Osteocyte (in vitro differentiated cells): ENCODE measurements around the gene DPP9. TPM values are rescaled to one million over a fixed set of nuclear protein-coding genes. Genes with fewer than 3 reads are reported as not detected.
"Not testable (repeated sequence)": the region's sequence is repeated elsewhere in the genome, so short reads cannot be mapped to it uniquely, and the experiment has no call there.

Source experiments
- DNase-seq: peaks from one replicate; pipeline ENCODE4 v3.0.0; 2021; ENCODE audit warnings: mixed read lengths; ENCODE audit not compliant: unreplicated experiment; ENCODE audit errors: extremely low spot score
- H3K27ac Mint-ChIP-seq: one replicate; pipeline ENCODE4 v1.8.0; 2021; ENCODE audit warnings: mild to moderate bottlenecking, mixed read lengths; ENCODE audit not compliant: unreplicated experiment
- H3K27me3 Mint-ChIP-seq: one replicate; pipeline ENCODE4 v1.8.0; 2021; ENCODE audit warnings: mixed read lengths; ENCODE audit not compliant: unreplicated experiment
- H3K36me3 Mint-ChIP-seq: one replicate; pipeline ENCODE4 v1.8.0; 2021; ENCODE audit warnings: mixed read lengths; ENCODE audit not compliant: unreplicated experiment
- H3K4me1 Mint-ChIP-seq: one replicate; pipeline ENCODE4 v1.8.0; 2021; ENCODE audit warnings: mixed read lengths; ENCODE audit not compliant: unreplicated experiment
- H3K4me3 Mint-ChIP-seq: one replicate; pipeline ENCODE4 v1.8.0; 2021; ENCODE audit warnings: mild to moderate bottlenecking, moderate library complexity, mixed read lengths; ENCODE audit not compliant: unreplicated experiment
- H3K9me3 Mint-ChIP-seq: one replicate; pipeline ENCODE4 v1.8.0; 2021; ENCODE audit warnings: mixed read lengths; ENCODE audit not compliant: unreplicated experiment
- total RNA-seq: library from RNA; stranded (reverse); gene quantifications from 2 replicates; pipeline ENCODE4 v1.2.1, GENCODE V29; 2021
- TF ChIP-seq, protein P1 (sequence below): fragments of 200-600 bp; sonication (generic); IDR thresholded peaks from 2 replicates; pipeline ENCODE4 v1.5.0; 2021; ENCODE audit warnings: antibody characterized with exemption, mild to moderate bottlenecking, moderate library complexity

DPP9 gene
- total RNA-seq, 1 donor from 2014 or later = 54.8 TPM

DNA sequence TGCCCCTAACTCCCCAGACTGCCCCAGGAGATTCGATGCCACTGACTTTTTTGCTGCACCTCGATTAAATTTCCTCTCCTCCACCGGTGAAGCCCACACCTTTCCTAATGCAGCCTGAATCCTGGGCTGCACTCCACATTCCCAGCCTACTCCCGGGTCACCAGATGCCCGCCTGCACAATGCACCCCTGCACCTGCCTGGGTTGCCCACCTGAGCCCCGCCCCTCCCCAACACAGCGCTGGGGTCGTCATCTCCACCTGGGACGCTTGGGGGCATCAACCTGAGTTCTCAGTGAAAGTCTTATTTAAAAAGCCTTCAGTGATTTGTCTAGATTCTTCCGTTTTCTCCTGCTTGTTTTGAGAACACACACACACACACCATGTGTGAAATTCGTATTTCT, 24.5 kb upstream of the DPP9 start:
- Mint-ChIP-seq H3K4me1 (peaks cover 7% of the 10 kb centered on the region), H3K36me3 (no peaks in the 10 kb centered on the region), H3K4me3 (no peak overlapping the region), H3K27ac (no peak overlapping the region), H3K9me3 (no peaks in the 10 kb centered on the region), H3K27me3 (peaks cover 30% of the 10 kb centered on the region)
- TF ChIP-seq, protein P1, sequence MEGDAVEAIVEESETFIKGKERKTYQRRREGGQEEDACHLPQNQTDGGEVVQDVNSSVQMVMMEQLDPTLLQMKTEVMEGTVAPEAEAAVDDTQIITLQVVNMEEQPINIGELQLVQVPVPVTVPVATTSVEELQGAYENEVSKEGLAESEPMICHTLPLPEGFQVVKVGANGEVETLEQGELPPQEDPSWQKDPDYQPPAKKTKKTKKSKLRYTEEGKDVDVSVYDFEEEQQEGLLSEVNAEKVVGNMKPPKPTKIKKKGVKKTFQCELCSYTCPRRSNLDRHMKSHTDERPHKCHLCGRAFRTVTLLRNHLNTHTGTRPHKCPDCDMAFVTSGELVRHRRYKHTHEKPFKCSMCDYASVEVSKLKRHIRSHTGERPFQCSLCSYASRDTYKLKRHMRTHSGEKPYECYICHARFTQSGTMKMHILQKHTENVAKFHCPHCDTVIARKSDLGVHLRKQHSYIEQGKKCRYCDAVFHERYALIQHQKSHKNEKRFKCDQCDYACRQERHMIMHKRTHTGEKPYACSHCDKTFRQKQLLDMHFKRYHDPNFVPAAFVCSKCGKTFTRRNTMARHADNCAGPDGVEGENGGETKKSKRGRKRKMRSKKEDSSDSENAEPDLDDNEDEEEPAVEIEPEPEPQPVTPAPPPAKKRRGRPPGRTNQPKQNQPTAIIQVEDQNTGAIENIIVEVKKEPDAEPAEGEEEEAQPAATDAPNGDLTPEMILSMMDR = no peak
- DNase-seq = no peak

DNA sequence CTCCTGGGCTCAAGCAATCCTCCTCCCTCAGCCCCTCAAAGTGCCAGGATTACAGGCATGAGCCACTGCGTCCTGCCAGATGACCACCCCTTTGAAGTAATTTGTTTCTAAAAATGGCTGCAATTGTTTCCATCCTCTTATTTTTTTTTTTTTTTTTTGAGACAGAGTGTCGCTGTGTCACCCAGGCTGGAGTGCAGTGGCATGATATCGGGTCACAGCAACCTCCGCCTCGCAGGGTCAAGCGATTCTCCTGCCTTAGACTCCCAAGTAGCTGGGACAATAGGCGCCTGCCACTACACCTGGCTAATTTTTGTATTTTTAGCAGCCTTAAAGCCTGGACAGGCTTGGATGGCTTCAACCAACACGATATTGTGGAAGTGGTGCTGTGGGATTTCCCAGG, 22.3 kb upstream of the DPP9 start:
- Mint-ChIP-seq H3K27me3 (peaks cover 32% of the 10 kb centered on the region), H3K9me3 (no peaks in the 10 kb centered on the region)
- TF ChIP-seq, protein P1 = no peak

DNA sequence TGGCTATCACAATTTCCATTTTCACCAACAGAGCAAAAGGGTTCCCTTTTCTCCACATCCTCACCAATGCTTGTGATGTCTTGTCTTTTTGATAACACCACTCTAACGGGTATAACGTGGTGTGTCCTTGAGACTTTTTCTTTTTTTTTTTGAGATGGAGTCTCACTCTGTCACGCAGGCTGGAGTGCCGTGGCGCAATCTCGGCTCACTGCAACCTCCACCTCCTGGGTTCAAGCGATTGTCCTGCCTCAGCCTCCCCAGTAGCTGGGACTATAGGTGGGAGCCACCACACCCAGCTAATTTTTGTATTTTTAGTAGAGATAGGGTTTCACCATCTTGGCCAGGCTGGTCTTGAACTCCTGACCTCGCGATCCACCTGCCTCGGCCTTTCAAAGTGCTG, 21.5 kb upstream of the DPP9 start:
- not testable (repeated sequence) for DNase-seq, H3K4me1 Mint-ChIP-seq, H3K36me3 Mint-ChIP-seq, H3K9me3 Mint-ChIP-seq, H3K4me3 Mint-ChIP-seq
- Mint-ChIP-seq H3K27me3 (peaks cover 31% of the 10 kb centered on the region), H3K27ac (peak overlapping the region; percentile 16)

More for the DNA sequence above, 22.3 kb upstream of the DPP9 start:
- Mint-ChIP-seq H3K4me3 (no peak overlapping the region), H3K36me3 (no peaks in the 10 kb centered on the region), H3K4me1 (peaks cover 9% of the 10 kb centered on the region), H3K27ac (no peak overlapping the region)
- DNase-seq = no peak

DNA sequence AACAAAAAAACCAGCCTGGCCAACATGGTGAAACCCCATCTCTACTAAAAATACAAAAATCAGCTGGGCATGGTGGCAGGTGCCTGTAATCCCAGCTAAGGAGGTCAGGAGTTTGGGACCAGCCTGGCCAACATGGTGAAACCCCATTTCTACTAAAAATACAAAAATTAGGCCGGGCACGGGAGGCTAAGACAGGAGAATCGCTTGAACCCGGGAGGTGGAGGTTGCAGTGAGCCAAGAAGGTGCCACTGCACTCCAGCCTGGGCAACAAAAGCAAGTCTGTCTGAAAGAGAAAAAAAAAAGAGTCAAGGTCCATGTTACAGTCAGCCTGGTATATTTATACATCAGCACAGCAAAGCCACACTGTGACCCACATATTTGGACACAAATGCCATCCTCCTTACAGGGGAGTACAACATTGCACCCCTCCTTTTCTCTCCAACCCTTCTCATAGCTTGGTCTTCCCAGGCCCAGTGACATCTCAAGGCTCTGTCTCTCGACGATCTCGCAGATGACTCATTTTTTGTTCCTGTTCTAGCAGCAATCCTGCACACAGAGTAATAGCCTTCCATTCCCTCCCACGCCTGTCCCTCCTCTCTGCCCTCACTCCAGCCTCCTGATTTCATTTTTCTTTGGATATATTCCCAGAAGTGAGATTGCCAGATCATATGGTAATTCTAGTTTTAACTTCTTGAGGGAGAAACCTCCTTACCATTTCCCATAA, 21.0 kb upstream of the DPP9 start:
- no peak overlapping the region for H3K4me3 Mint-ChIP-seq
- no peaks in the 10 kb centered on the region for H3K36me3 Mint-ChIP-seq
- peaks cover 28% of the 10 kb centered on the region for H3K27me3 Mint-ChIP-seq
- H3K9me3 Mint-ChIP-seq = no peaks in the 10 kb centered on the region
- peak overlapping the region; percentile 16 for H3K27ac Mint-ChIP-seq
- H3K4me1 Mint-ChIP-seq = peaks cover 9% of the 10 kb centered on the region
- DNase-seq = no peak
- TF ChIP-seq, protein P1 = no peak

DNA sequence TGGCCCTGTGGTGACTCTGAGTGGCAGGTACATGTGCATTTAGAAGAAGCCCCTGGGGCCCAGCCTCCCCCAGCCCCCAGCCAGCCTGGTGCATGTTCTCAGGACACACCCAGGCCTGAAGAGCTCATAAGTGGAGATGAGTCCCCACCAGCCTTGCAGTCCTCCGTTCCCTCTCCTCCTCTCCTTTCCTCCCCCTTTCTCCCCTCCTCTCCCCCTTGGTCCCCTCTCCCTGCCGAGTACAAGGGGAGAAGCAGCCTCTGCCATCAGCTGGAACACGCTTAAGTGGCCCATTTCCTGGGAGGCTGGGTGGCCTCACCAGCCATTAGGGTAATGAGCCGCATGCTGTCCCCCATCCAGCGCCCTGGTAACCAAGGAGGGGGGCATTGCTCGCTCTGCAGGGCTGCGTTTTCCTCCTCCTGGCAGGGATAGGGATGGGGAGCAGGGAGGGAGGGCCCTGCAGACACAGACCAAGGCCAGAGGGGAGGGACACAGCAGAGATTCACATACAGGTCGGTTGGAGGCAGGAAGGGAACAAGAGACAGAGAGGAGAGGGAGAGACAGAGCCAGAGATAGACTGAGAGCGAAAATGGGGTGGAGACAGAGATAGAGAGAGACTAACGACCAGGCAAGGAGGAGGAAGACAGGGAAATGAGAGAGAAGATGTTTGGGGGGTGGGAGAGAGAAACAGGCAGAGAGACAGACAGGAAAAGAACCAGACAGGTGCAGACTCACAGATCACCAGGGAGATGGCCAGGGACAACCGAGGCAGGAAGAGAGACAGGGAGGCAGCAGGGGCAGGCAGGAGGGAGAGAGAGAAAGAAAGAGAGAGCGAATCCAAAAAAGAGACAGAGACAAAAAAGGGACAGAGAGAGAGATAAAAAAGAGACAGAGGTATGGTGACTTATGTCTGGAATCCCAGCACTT, 19.3 kb upstream of the DPP9 start:
- Mint-ChIP-seq H3K4me3 (no peak overlapping the region), H3K27ac (no peak overlapping the region)
- TF ChIP-seq, protein P1 = no peak

More for the DNA sequence above, 19.3 kb upstream of the DPP9 start:
- DNase-seq = no peak
- Mint-ChIP-seq H3K4me1 (peaks cover 9% of the 10 kb centered on the region), H3K9me3 (no peaks in the 10 kb centered on the region), H3K36me3 (no peaks in the 10 kb centered on the region), H3K27me3 (peaks cover 20% of the 10 kb centered on the region)
